Parathyroid adenoma (tissue), 2 donors: Measurements from ENCODE around the gene PTPA.

Experiments used
- H2AFZ ChIP-seq: fragments of 300-600 bp; sonication (generic); one replicate; pipeline ENCODE4 v1.7.0; 2017; ENCODE audit warnings: antibody characterized with exemption, mild to moderate bottlenecking
- H3K27ac ChIP-seq: fragments of 300-600 bp; sonication (generic); one replicate; pipeline ENCODE4 v1.7.0; 2017
- H3K27me3 ChIP-seq: fragments of 300-600 bp; sonication (generic); one replicate; pipeline ENCODE4 v1.7.0; 2017; ENCODE audit warnings: low read length; ENCODE audit not compliant: control insufficient read depth, insufficient read depth
- H3K36me3 ChIP-seq: fragments of 300-600 bp; sonication (generic); one replicate; pipeline ENCODE4 v1.7.0; 2017; ENCODE audit warnings: low read length; ENCODE audit not compliant: control insufficient read depth, insufficient read depth
- H3K4me1 ChIP-seq: fragments of 300-600 bp; sonication (generic); one replicate; pipeline ENCODE4 v1.7.0; 2017; ENCODE audit warnings: control low read depth
- H3K4me2 ChIP-seq: fragments of 300-600 bp; sonication (generic); one replicate; pipeline ENCODE4 v1.7.0; 2017; ENCODE audit warnings: low read length
- H3K4me3 ChIP-seq: fragments of 300-600 bp; sonication (generic); one replicate; pipeline ENCODE4 v1.7.0; 2017; ENCODE audit warnings: low read depth, low read length
- H3K79me2 ChIP-seq: fragments of 300-600 bp; sonication (generic); one replicate; pipeline ENCODE4 v1.7.0; 2017; ENCODE audit warnings: control low read depth
- H3K9ac ChIP-seq: fragments of 300-600 bp; sonication (generic); one replicate; pipeline ENCODE4 v1.7.0; 2017; ENCODE audit warnings: mild to moderate bottlenecking
- H3K9me3 ChIP-seq: fragments of 300-600 bp; sonication (generic); one replicate; pipeline ENCODE4 v1.7.0; 2017; ENCODE audit warnings: low read length; ENCODE audit not compliant: control insufficient read depth
- CTCF ChIP-seq: fragments of 300-600 bp; sonication (generic); IDR thresholded peaks from one replicate; pipeline ENCODE4 v1.7.0; 2017; ENCODE audit warnings: antibody characterized with exemption, mild to moderate bottlenecking
- donor health status: primary hyperparathyroidism.

The PTPA gene

GRCh38 chr9:129178568-129179382, 67.6 kb downstream of the PTPA start:
- peak overlapping the region; percentile 67 for H3K4me3 ChIP-seq
- H3K4me1 ChIP-seq, result peaks cover 2% of the 10 kb centered on the region
- H3K27me3 ChIP-seq, result no peaks in the 10 kb centered on the region
- no peak for TF ChIP-seq CTCF
- H3K36me3 ChIP-seq, result no peaks in the 10 kb centered on the region
- H3K9ac ChIP-seq, result no peak overlapping the region
- no peaks in the 10 kb centered on the region for H3K79me2 ChIP-seq
- H3K9me3 ChIP-seq, result no peaks in the 10 kb centered on the region
- H3K27ac ChIP-seq, result no peak overlapping the region
- peak overlapping the region; percentile 69 for H3K4me2 ChIP-seq
- peak overlapping the region; percentile 66 for H2AFZ ChIP-seq

- no peak overlapping the region for H3K4me3 ChIP-seq
- H3K9ac ChIP-seq, result no peak overlapping the region
- no peak overlapping the region for H2AFZ ChIP-seq
- no peaks in the 10 kb centered on the region for H3K79me2 ChIP-seq
- no peaks in the 10 kb centered on the region for H3K9me3 ChIP-seq
- no peak overlapping the region for H3K4me2 ChIP-seq
- H3K4me1 ChIP-seq, result no peaks in the 10 kb centered on the region
- H3K27ac ChIP-seq, result no peak overlapping the region
- no peaks in the 10 kb centered on the region for H3K36me3 ChIP-seq
- no peak for TF ChIP-seq CTCF
- H3K27me3 ChIP-seq, result no peaks in the 10 kb centered on the region
Observed at GRCh38 chr9:129181246-129181645, 70.0 kb downstream of the PTPA start.

GRCh38 chr9:129182122-129182521, 70.9 kb downstream of the PTPA start:
- no peak overlapping the region for H3K4me3 ChIP-seq

GRCh38 chr9:129182625-129183494, 71.6 kb downstream of the PTPA start:
- Histone ChIP-seq H3K27ac (no peak overlapping the region), H3K79me2 (no peaks in the 10 kb centered on the region), H3K9ac (no peak overlapping the region), H3K4me2 (no peak overlapping the region), H3K4me1 (no peaks in the 10 kb centered on the region), H3K27me3 (no peaks in the 10 kb centered on the region), H3K9me3 (no peaks in the 10 kb centered on the region), H2AFZ (no peak overlapping the region), H3K36me3 (no peaks in the 10 kb centered on the region), H3K4me3 (no peak overlapping the region)
- TF ChIP-seq CTCF, result no peak

More at GRCh38 chr9:129182122-129182521, 70.9 kb downstream of the PTPA start:
- Histone ChIP-seq H3K36me3 (no peaks in the 10 kb centered on the region), H3K27ac (no peak overlapping the region), H3K9me3 (no peaks in the 10 kb centered on the region), H3K9ac (no peak overlapping the region), H3K4me1 (no peaks in the 10 kb centered on the region), H3K79me2 (no peaks in the 10 kb centered on the region), H3K27me3 (no peaks in the 10 kb centered on the region), H3K4me2 (no peak overlapping the region), H2AFZ (no peak overlapping the region)
- TF ChIP-seq CTCF, result no peak
